ENCODE measurements around the gene ADORA2B.

ADORA2B gene

DNA sequence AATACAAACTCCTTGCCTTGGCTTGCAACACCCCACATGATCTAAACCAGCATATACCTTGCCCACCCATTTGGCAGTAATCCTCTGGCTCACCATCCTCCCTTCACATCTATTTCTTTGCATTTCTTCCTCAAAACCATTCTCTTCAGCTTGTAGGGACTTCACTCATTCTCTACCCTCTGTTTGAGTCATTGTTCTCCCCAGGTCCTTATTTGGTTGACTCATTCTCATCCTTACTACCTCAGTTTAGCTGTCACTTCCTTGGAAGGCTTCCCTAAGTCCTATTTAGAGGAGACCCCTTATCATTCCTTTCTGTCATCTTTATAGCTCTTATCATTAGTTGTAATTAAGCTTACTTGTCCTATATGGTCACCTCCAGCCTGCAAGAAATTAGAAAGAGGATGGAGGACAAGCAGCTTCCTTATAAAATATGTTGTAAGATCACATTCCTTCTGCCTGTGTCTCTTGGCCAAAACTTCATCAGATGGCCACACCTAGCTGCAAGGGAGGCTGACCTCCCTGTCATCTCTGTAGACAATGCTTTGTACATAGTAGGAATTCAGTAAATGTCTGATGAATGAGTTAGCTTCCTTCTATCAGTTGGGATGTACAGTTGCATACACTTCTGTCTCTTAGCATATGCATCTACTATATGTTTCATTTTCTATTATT, 56.4 kb downstream of the ADORA2B start:
- H3K27me3 ChIP-seq (ENCODE audit: insufficient read depth, poor library complexity, severe bottlenecking), result no peaks in the 10 kb centered on the region
- H3K27ac ChIP-seq (replicated peaks), result no peak overlapping the region
- no peak for TF ChIP-seq GABPA (IDR thresholded peaks at IDR 0.05; ENCODE audit: low read depth)
- TF ChIP-seq SPI1 (IDR thresholded peaks at IDR 0.05; ENCODE audit: borderline replicate concordance, low read depth), result no peak
- TF ChIP-seq, protein P1, sequence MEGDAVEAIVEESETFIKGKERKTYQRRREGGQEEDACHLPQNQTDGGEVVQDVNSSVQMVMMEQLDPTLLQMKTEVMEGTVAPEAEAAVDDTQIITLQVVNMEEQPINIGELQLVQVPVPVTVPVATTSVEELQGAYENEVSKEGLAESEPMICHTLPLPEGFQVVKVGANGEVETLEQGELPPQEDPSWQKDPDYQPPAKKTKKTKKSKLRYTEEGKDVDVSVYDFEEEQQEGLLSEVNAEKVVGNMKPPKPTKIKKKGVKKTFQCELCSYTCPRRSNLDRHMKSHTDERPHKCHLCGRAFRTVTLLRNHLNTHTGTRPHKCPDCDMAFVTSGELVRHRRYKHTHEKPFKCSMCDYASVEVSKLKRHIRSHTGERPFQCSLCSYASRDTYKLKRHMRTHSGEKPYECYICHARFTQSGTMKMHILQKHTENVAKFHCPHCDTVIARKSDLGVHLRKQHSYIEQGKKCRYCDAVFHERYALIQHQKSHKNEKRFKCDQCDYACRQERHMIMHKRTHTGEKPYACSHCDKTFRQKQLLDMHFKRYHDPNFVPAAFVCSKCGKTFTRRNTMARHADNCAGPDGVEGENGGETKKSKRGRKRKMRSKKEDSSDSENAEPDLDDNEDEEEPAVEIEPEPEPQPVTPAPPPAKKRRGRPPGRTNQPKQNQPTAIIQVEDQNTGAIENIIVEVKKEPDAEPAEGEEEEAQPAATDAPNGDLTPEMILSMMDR (IDR thresholded peaks at IDR 0.05; ENCODE audit: insufficient read depth, low read length), result no peak
- DNase-seq (ENCODE audit: low read depth in 1 of 2, low spot score in 1 of 2), result no peak
- no peak overlapping the region for H3K4me3 ChIP-seq (replicated peaks; ENCODE audit: insufficient read depth, low read length)

DNA sequence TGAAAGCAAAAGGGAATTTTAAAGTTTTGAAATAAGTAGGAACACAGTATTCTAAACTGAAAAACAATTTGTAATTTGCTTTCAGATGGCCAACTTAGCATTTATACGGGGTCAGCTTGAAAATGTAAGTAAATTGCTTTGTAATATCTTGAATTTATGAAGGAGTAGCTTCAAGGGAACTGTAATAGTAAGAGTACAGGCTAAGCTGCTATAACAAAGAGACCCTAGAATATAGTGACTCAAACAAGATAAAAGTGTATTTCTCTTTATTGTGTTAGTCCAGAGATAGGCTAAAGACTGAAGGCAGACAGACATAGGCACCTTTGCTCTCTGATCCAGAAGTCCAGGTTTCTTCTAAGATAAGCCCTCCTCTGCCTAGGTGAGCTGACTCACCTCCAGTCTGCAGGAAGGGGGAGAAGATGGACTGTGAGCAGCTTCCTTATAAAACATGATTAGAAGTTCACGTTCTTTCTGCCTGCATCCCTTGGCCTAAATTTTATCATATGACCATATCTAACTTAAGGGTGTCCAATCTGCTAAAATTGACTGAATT, 57.9 kb downstream of the ADORA2B start:
- H3K27ac ChIP-seq (replicated peaks), result no peak overlapping the region
- no peaks in the 10 kb centered on the region for H3K27me3 ChIP-seq (ENCODE audit: insufficient read depth, poor library complexity, severe bottlenecking)
- DNase-seq (ENCODE audit: low read depth in 1 of 2, low spot score in 1 of 2), result no peak
- H3K4me3 ChIP-seq (replicated peaks; ENCODE audit: insufficient read depth, low read length), result no peak overlapping the region
- TF ChIP-seq, protein P1 (IDR thresholded peaks at IDR 0.05; ENCODE audit: insufficient read depth, low read length), result no peak
- TF ChIP-seq, protein P2, sequence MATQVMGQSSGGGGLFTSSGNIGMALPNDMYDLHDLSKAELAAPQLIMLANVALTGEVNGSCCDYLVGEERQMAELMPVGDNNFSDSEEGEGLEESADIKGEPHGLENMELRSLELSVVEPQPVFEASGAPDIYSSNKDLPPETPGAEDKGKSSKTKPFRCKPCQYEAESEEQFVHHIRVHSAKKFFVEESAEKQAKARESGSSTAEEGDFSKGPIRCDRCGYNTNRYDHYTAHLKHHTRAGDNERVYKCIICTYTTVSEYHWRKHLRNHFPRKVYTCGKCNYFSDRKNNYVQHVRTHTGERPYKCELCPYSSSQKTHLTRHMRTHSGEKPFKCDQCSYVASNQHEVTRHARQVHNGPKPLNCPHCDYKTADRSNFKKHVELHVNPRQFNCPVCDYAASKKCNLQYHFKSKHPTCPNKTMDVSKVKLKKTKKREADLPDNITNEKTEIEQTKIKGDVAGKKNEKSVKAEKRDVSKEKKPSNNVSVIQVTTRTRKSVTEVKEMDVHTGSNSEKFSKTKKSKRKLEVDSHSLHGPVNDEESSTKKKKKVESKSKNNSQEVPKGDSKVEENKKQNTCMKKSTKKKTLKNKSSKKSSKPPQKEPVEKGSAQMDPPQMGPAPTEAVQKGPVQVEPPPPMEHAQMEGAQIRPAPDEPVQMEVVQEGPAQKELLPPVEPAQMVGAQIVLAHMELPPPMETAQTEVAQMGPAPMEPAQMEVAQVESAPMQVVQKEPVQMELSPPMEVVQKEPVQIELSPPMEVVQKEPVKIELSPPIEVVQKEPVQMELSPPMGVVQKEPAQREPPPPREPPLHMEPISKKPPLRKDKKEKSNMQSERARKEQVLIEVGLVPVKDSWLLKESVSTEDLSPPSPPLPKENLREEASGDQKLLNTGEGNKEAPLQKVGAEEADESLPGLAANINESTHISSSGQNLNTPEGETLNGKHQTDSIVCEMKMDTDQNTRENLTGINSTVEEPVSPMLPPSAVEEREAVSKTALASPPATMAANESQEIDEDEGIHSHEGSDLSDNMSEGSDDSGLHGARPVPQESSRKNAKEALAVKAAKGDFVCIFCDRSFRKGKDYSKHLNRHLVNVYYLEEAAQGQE (IDR thresholded peaks at IDR 0.05; ENCODE audit: insufficient replicate concordance, low read depth), result no peak
- TF ChIP-seq POLR2AphosphoS5 (IDR thresholded peaks at IDR 0.05; ENCODE audit: low read depth) (no peak), SPI1 (IDR thresholded peaks at IDR 0.05; ENCODE audit: borderline replicate concordance, low read depth) (no peak), GABPA (IDR thresholded peaks at IDR 0.05; ENCODE audit: low read depth) (no peak)

DNA sequence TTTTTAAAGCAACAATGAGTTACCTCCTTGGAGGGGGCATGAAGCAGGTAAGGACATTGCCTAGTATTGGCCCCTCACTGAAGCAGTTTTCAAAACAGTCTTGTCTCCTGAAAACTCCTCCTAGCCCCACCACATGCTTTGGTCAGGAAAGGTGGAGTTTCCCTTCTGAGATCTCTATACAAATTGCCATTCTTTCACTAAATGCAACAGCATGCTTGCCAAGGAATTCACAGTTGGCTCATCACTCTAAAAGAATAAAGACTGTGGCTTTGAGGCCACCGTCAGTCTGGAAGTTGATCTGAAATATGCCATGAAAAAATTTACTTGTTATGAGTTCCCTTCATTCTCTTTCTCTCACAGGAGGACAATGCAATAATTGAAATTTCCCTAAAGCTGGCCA, 58.9 kb downstream of the ADORA2B start:
- TF ChIP-seq, protein P2 (IDR thresholded peaks at IDR 0.05; ENCODE audit: insufficient replicate concordance, low read depth), result no peak
- TF ChIP-seq, protein P1 (IDR thresholded peaks at IDR 0.05; ENCODE audit: insufficient read depth, low read length), result no peak
- TF ChIP-seq GABPA (IDR thresholded peaks at IDR 0.05; ENCODE audit: low read depth) (no peak), SPI1 (IDR thresholded peaks at IDR 0.05; ENCODE audit: borderline replicate concordance, low read depth) (no peak), POLR2AphosphoS5 (IDR thresholded peaks at IDR 0.05; ENCODE audit: low read depth) (no peak)
- DNase-seq (ENCODE audit: low read depth in 1 of 2, low spot score in 1 of 2), result no peak
- H3K4me3 ChIP-seq (replicated peaks; ENCODE audit: insufficient read depth, low read length), result no peak overlapping the region
- no peaks in the 10 kb centered on the region for H3K27me3 ChIP-seq (ENCODE audit: insufficient read depth, poor library complexity, severe bottlenecking)
- H3K27ac ChIP-seq (replicated peaks), result no peak overlapping the region
